Large intestine (tissue), 3 donors: ENCODE measurements around the gene RPIA. TPM values are rescaled to one million over a fixed set of nuclear protein-coding genes. Genes with fewer than 3 reads are reported as not detected.
"Not testable (repeated sequence)": the region's sequence is repeated elsewhere in the genome, so short reads cannot be mapped to it uniquely, and the experiment has no call there.

ENCODE experiments used
- DNase-seq, 2 donors: peaks; one replicate each; pipeline versions ENCODE4 v3.0.0 to v3.0.0-alpha.2; 2013
- H3K27ac ChIP-seq: one replicate; pipeline ENCODE4 v1.5.1; 2013; ENCODE audit warnings: low read length
- H3K27me3 ChIP-seq: 2 replicates; pipeline ENCODE4 v1.6.1; 2013; ENCODE audit warnings: low read length; ENCODE audit not compliant: control insufficient read depth, insufficient read depth
- H3K36me3 ChIP-seq: 2 replicates; pipeline ENCODE4 v1.6.1; 2013; ENCODE audit warnings: low read length; ENCODE audit not compliant: control insufficient read depth, insufficient read depth
- H3K4me1 ChIP-seq: one replicate; pipeline ENCODE4 v1.6.1; 2013; ENCODE audit warnings: low read length; ENCODE audit not compliant: control insufficient read depth, insufficient read depth
- H3K4me3 ChIP-seq: one replicate; pipeline ENCODE4 v1.5.1; 2013; ENCODE audit warnings: low read length
- H3K9me3 ChIP-seq: one replicate; pipeline ENCODE4 v1.6.1; 2013; ENCODE audit warnings: mild to moderate bottlenecking, low read depth, low read length, moderate library complexity; ENCODE audit not compliant: control insufficient read depth
- WGBS: methylation state at CpG from one replicate; pipeline ENCODE4 v1.1.5; 2013; ENCODE audit warnings: low lambda C conversion rate; ENCODE audit not compliant: insufficient coverage; 5-methylcytosine and 5-hydroxymethylcytosine counted together
- polyA plus RNA-seq: library from polyadenylated mRNA; unstranded; fragments of 120-200 nt; gene quantifications from one replicate; pipeline ENCODE4 v1.2.1, GENCODE V29; 2013

Gene RPIA
- polyA plus RNA-seq, 1 donor, result 28.3 TPM

GRCh38 chr2:88765154-88765888 lies 73.8 kb downstream of the RPIA start:
- Histone ChIP-seq H3K36me3 (no peaks in the 10 kb centered on the region), H3K4me3 (no peak overlapping the region), H3K27me3 (peaks cover 22% of the 10 kb centered on the region), H3K27ac (no peak overlapping the region), H3K9me3 (peaks cover 4% of the 10 kb centered on the region), H3K4me1 (no peaks in the 10 kb centered on the region)
- no CpG with 5 or more reads among the region's 75 CpGs for WGBS
- peak; percentile 32 to 59 for DNase-seq

- not testable (repeated sequence) for H3K4me3 ChIP-seq, DNase-seq
- WGBS, result no CpG with 5 or more reads among the region's 24 CpGs
These were observed 74.5 kb downstream of the RPIA start for GRCh38 chr2:88765889-88766481.

GRCh38 chr2:88770016-88770415 lies 78.5 kb downstream of the RPIA start:
- no peak overlapping the region for H3K4me3 ChIP-seq
- no peaks in the 10 kb centered on the region for H3K36me3 ChIP-seq
- no peaks in the 10 kb centered on the region for H3K9me3 ChIP-seq
- no peak overlapping the region for H3K27ac ChIP-seq
- no peak for DNase-seq
- H3K27me3 ChIP-seq, result peaks cover 10% of the 10 kb centered on the region
- H3K4me1 ChIP-seq, result no peaks in the 10 kb centered on the region
- 80% methylated on average over 1 of the region's 4 CpGs for WGBS

More at GRCh38 chr2:88765889-88766481, 74.5 kb downstream of the RPIA start:
- not testable (repeated sequence) for H3K36me3 ChIP-seq, H3K4me1 ChIP-seq, H3K9me3 ChIP-seq, H3K27ac ChIP-seq
- peaks cover 22% of the 10 kb centered on the region for H3K27me3 ChIP-seq

- not testable (repeated sequence) for H3K36me3 ChIP-seq, H3K9me3 ChIP-seq, H3K4me3 ChIP-seq, H3K4me1 ChIP-seq, H3K27ac ChIP-seq, H3K27me3 ChIP-seq, DNase-seq
- 55% methylated on average over 5 of the region's 7 CpGs for WGBS
These were observed 82.0 kb downstream of the RPIA start for GRCh38 chr2:88773233-88774028.

GRCh38 chr2:88789213-88789612 lies 97.7 kb downstream of the RPIA start:
- H3K27me3 ChIP-seq, H3K36me3 ChIP-seq, H3K27ac ChIP-seq, H3K4me1 ChIP-seq, H3K4me3 ChIP-seq, DNase-seq, H3K9me3 ChIP-seq: not testable (repeated sequence)
- WGBS, result 100% methylated on average over 1 of the region's 2 CpGs

GRCh38 chr2:88795932-88796331 lies 104.5 kb downstream of the RPIA start:
- H3K4me1 ChIP-seq, H3K27ac ChIP-seq, DNase-seq, H3K4me3 ChIP-seq, H3K36me3 ChIP-seq, H3K9me3 ChIP-seq, H3K27me3 ChIP-seq: not testable (repeated sequence)
- WGBS, result 100% methylated on average over 2 of the region's 2 CpGs

GRCh38 chr2:88796523-88796922 lies 105.0 kb downstream of the RPIA start:
- not testable (repeated sequence) for H3K27ac ChIP-seq, H3K4me1 ChIP-seq, H3K27me3 ChIP-seq, DNase-seq, H3K4me3 ChIP-seq, H3K9me3 ChIP-seq, H3K36me3 ChIP-seq
- no CpG with 5 or more reads among the region's 1 CpG for WGBS

GRCh38 chr2:88797164-88797563 lies 105.7 kb downstream of the RPIA start:
- no CpG with 5 or more reads among the region's 1 CpG for WGBS
- not testable (repeated sequence) for H3K36me3 ChIP-seq, H3K27ac ChIP-seq, H3K4me1 ChIP-seq, H3K27me3 ChIP-seq, H3K4me3 ChIP-seq, DNase-seq, H3K9me3 ChIP-seq

Other genes with a start within 250 kb of the RPIA start
- not detected for gene FOXI3, start 239.0 kb upstream of the RPIA start, polyA plus RNA-seq
- 14.1 TPM for gene EIF2AK3, start 64.2 kb upstream of the RPIA start, polyA plus RNA-seq